ENCODE measurements around the gene MCM3.

Gene MCM3

DNA sequence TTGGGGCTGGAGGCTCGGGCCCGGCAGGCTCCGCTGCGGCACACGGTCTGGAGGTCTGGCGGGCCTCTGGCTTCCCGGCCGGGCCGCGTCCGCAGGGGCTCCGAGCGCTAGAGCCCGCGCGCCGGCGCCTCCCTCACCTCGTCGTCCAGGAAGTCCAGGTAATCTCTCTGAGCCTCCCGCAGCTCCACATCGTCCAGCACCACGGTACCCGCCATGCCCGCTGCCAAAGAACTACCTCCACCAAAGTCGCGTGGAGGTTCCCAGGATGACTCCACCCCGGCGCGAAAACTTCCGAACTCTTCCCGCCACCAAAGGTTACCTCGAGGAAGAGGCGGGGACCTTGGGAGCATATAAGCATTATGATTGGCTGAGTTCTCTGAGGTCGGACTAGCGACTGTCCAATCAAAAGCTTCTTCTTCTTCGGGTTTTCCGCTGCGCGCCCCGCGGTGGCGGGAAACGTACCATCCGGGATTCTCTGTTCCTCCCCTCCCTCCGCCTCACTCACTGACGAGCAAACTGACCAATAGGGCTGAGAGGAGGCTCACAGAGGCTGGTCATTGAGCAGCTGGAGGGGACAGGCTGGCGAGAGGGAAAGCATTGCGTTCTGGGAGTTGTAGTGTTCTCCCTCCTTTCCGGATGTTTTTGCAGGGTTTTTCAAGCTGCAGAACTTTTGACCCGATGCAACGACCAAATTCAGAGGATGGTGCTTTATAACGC is at the start of gene MCM3:
TSS of gene MCM3 (minus strand) at position 283 of the 717 bp plus-strand sequence. CDS start at position 215, 68 bp downstream.
- peak; percentile 87 to 94 for DNase-seq (ENCODE audit: low read depth in 2 of 2)

DNA sequence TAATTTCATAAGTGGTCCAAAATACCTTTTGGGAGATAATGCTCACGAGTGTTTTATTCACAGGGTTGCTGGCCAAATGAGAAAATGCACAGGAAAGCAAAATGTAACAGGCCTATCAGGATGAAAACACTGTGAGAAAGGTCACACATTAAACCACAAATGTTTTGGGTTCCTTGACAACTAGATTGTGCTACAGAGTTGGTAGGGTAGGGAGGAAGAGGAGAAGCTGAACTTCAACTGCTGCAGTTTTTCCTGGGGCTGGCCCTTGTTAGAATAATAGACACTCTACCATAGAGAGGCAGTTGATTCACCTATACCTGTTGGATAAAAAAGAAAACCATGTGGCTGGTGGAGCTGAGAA is 49.3 kb upstream of the MCM3 start:
- no peak for DNase-seq (ENCODE audit: low read depth in 2 of 2)

DNA sequence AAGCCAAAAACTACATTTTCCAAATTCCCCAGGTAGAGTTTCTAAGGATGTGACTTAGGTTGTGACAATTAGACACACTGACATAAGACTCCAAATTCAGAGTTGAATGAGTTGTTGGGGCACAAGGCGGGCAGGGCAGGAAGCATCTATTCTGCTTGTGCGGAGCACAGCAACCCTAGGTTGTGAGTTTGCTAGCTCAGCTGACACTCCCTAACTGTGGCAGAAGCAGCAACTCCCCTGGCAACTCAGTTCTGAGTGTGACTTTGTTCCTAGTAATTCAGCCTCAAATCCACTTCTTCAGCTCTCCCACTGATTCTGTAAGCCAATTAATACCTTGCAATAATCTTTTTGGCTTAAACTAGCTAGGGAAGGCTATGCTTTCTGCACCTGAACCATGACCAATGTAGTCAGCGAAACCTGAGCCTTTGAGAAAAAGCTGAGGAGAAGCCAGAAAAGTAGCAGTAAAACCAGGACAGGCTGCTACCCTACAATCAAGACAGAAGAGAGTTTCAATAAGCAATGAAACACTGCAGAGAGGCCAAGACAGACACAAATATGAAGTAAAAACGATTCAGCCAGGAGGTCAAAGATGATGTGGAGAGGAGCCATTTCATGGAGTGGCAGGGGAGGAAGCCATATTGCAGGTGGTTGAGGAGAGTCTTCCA is 47.4 kb upstream of the MCM3 start:
- DNase-seq (ENCODE audit: low read depth in 2 of 2): no peak

DNA sequence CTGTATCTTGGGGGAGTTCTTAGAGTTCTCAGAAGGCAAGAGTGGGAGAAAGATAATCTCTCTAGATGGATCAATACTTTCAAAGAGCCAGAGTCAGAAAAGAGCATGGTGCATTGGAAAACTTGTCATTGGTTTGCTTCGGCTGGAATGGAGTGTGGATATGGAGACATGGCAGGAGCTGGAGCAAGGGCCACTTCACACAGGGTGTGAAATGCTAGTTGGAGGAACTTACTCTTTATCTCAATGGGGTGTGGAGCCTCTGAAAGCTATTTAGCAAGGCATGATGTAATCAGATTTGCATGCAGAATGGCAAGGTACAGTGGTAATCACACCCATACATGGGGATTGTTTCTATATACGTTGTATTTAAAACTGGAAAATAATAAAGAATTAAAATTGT is 45.9 kb upstream of the MCM3 start:
- no peak for DNase-seq (ENCODE audit: low read depth in 2 of 2)

DNA sequence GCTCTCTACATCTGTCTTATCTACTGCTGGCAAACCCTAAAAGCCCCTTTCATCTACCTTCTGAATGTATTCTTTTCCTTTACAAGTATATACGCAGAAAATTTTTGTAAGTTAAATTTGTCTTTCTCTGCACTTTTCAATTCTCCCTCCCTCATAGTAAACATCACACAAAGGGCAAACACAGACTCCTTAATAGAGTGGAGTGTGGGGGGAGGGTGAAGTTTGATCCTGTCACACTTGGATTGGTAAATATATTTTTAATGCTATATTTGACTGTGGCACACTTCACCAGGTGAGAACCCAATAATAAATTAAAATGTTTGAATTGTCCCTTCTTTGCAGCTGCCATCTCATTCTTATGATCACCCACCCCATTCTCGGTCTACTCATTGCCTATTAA is 44.2 kb upstream of the MCM3 start:
- DNase-seq (ENCODE audit: low read depth in 2 of 2): no peak

DNA sequence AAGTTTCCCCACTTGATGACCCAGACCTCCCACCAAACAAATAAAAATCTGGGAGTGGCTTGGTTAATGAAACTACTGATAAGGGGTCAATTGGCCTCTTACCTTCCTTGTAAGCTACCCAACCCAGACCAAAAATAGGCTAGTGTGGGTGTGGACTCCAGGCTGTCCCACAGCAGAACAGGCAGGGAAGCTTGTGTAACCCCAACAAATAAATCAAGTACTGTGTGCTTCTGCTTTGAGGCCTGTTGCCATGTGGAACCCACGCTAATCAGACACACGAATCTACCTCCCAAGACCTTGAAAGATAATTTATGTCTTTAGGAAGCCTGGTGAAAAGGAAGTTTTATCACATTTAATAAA is 43.7 kb upstream of the MCM3 start:
- DNase-seq (ENCODE audit: low read depth in 2 of 2): no peak

DNA sequence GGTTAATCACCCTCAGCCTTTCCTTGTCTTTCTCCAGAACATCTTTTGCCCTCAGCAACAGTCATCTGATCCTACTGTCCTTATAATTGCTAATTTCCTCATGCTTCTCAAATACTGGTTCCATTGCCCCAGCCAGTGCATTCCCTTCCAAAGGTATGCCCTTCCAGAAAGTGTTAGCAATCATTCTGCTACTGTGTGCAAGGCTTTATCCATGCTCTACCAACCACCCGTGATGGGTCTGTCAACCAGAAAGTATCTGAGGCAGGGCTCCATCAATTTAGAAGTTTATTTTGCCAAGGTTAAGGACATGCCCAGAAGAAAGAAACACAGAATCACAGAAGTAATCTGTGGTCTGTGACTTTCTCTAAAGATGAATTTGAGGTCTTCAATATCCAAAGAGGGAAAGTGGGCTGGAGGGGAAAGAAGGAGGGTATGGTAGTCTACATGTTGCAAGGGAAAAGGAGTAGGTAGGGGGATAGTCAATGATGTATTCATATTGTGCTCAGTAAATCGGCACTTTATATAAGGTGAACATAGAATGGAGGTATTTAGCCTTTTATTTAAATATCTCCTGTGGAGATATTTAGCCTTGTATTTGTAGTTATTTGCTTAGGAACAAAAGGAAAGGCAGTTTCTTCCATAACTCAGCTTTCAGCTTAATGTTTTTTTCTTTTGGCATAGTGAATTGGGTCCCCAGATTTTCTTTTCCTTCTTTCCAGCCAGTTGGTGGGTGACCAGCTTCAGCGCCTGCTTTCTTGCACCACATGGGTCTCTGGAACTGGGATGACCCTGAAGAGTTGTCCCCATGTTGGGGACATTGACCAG is 42.2 kb upstream of the MCM3 start:
- no peak for DNase-seq (ENCODE audit: low read depth in 2 of 2)

DNA sequence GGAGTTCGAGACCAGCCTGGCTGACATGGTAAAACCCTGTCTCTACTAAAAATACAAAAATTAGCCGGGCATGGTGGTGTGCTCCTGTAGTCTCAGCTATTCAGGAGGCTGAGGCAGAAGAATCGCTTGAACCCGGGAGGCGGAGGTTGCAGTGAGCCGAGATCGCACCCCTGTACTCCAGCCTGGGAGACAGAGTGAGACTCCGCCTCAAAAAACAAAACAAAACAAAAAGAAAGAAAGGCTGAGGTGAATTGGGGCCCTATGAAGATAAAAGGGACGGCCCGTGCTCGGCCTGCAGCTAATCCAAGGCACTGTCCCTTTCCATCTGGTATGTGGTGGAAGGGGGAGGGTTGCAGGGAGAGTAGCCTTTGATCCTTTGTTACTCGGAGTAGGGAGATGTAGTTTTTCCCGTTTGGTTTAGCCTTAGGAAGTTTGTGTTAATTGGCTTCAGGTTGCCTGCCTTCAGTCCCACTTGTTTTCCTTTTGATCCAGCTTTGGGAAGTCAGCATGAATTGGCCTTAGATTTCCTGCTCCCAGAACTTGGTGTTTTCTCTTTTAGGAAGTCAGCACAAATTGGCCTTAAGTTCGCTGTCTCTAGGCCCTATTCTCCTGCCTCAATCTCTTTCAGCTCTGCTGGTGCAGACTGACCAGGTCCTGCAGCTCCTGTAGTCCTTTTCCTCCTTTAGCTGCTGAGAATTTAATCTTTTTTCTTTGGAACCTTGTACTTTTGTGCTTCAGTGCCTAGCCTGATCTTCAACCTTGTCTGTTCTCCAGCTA is 41.3 kb upstream of the MCM3 start:
- DNase-seq (ENCODE audit: low read depth in 2 of 2): no peak

DNA sequence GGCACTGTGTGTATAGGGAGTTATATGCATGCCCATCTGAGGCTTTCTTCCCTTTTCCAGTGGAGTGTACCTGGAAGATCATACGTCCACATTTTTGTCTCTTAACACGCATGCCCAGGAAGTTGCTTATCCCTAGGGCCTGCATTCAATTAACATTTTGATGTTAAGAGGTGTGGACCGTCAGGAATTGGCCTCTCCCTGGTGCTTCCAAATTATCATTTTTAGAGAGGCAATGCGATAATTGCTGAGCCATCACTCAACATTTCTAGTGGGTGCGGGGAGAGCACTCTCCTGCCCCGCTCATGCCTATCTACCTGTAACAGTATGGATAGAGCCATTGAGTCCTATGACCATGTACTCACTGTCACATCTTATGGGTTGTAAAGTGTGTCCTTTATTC is 39.6 kb upstream of the MCM3 start:
- no peak for DNase-seq (ENCODE audit: low read depth in 2 of 2)

DNA sequence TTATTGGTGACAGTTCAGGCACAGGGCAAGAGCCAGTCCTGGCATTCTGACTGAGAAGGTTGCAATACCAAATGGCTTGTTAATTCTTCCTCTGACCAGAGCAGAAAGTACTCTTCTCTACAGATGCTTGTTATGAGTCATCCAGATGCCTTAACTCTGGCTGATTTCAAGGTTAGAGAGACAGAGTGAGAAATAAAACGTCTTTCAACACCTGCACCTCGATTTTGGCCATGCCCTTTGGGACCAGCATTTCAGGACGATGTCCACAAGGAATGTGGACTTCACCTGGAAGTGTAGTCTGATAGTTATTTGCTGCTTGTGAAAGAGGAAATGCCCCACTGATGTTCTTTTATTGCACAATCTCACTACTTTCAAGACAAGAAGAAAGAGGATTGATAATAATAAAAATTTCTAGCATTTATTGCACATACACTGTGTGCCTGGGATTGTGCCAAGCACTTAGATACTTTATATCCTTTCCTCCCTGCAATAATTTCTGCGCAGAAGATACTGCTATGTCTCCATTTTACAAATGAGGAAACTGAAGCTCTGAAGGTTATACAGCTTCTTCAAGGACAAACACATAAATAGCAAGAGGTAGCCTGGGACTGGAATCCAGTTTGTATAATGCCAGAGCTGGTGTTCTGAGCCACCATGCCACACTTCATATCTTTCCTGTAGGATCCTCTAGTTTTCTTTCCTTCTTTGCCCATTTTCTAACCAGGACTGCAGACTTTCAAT is 33.5 kb upstream of the MCM3 start:
- DNase-seq (ENCODE audit: low read depth in 2 of 2): no peak

DNA sequence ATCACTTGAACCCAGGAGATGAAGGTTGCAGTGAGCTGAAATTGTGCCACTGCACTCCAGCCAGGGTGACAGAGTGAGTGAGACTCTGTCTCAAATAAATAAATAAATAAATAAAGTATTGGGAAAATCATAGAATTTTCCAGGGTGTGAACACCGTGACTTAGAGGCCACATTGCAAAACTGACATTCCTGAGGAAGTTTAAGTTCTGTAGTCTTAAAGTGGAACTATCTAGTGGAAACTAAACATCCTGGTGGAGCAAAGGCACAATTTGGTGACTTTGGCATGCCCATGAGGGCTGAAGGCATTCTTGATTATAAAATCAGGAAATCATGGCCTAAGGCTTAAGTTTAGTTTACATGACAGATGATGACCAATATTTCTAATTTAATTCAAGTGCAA is 32.7 kb upstream of the MCM3 start:
- DNase-seq (ENCODE audit: low read depth in 2 of 2): no peak

DNA sequence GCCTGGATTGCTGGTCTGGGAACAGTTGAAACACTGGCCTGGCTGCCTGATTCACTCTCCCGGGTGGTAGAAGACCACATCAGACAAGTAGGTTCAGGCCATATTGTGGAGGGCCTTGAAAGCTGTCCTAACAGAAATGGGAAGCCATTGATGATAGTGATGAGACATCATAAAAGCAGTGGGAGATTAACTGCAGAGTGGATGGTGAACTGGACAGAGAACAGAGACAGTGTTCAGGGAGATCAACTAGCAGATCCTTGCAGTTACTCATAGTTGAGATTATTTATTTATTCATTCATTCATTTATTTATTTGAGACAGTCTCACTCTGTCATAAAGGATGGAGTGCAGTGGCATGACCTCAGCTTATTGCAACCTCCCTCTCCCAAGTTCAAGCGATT is 30.2 kb upstream of the MCM3 start:
- DNase-seq (ENCODE audit: low read depth in 2 of 2): no peak

DNA sequence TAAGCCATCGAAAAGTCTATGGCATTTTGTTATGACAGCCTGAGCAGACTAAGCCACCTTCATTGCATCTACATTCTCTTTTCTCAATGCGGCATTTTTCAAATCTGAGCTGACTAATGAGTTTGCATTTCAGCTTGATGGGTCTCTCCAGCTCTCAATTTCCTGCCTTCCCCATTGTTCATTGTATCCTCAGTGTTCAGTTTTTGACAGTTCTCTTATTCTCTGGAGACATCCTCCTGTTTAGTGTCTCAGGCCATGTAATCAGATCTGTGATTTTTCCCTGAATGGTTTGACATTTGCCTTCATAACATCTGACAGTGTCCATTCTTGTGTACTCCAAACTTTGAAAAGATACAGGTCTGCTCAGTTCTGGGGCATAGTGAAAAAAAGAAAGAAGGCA is 27.9 kb upstream of the MCM3 start:
- DNase-seq (ENCODE audit: low read depth in 2 of 2): no peak

DNA sequence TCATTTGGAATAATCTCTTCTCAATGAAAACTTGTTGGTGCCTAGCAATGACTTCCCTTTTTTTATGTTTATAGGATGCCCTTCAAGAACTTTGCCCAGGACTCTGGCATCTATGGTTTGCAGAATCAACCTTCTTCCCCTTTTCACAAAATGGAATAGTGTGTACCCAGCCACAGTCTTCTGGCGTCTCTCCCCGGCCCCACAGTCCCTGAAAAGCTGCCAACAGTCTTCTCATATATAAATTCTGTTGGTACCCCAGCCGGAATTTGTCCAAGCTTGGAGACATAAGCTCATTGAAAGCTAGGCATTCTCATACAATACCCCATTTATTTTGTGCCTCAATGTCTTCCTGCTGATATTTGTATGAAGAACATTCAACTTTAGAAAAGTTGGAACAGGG is 26.4 kb upstream of the MCM3 start:
- DNase-seq (ENCODE audit: low read depth in 2 of 2): no peak

DNA sequence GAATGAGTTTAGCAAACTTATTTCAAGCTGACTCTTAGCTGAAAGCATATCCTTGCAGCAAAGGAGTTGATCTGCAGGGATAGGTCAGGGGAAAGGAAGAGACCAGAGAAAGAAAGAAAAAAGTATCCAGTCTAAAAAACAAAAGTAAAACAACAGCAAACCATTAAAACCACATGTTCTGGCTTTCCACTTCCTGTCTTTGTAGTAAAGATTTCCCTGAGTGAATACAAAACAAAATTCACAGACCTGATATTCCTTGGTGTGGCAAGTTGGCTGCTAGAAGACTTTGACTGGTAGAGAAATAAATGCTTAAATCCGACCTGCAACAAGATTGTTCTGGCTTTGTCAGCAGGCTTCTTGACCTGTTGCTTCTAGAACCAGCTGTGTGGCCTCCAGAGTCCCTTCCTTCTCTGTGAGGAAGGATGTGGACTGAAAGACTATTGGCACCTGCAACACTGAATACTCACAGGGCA is 23.4 kb upstream of the MCM3 start:
- no peak for DNase-seq (ENCODE audit: low read depth in 2 of 2)

DNA sequence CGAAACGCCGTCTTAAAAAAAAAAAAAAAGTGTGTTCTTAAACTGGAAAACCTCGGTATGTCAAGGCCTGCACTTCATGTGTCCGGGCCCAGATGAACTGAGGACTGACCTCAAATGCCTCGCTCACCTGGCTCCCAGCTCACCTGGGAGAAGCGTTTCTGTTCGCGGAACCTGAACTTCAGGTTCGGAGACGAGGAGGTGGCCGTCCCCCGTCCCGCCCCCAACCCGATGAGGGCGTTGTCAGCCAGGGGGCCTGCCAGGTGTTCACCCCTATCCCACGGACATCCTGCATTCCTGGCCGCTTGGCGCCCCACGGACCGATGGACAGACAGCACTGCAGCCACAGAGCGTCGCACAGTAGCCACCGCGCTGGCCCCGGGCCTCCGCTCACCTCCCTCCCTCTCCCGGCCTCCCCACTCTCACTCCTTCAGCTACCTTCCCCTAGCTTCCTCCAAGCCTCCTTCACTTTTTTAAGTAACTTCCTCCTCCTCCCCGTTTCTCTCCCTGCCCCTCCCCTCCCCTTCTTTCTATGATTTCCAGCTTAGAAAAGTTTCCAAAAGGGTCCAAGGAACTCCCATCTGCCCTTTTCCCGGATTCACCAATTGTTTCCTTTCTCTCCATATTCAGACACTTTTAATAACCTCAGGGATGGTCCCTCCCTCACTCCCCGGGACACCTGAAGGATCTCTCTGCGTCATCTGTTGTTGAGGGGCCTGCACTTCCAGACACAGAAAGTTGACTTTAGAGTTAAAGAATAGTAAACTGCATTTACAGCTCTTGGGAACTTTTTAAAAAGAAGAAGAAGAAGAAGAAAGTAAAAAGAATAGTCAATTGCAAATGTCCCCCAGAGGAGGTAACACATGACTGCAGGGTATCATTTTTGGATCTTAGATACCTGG is 22.7 kb upstream of the MCM3 start:
- DNase-seq (ENCODE audit: low read depth in 2 of 2): no peak

DNA sequence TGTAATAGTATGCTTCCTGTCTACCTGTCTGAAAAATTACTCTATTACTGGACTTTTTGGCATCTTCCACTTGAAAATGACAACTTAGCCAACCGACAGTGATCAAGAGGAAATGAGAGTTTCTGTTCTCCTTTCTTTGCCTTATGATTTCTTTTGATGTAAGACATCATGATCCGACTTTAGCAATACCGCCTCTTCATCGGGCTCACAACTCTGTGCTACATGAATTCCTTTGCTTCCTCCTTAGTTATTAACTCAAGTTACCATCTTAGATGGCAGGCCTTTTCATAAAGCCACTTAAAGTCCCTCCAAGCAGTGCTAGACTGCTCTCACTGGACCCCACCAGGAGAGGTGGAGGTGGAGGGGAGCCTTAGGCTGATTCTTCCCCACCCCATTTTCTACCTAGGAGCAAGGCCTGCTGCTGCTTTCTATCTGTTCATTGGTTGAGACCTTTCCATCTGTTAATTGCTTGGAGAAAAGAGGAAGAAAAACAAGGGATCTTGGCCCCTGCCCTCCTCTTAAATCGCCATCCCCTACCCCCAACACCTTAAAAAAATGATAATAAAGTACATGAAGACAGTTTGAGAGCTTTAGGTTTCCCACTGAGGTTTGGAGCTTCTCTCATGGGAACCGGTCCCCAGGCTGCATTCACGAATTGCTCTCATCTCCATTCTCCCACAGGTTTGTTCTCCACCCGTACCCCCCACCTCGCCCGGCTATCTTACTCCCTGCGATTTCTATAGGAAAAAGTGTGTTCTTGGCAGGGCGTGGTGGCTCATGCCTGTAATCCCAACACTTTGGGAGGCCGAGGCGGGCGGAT is 21.6 kb upstream of the MCM3 start:
- no peak for DNase-seq (ENCODE audit: low read depth in 2 of 2)

DNA sequence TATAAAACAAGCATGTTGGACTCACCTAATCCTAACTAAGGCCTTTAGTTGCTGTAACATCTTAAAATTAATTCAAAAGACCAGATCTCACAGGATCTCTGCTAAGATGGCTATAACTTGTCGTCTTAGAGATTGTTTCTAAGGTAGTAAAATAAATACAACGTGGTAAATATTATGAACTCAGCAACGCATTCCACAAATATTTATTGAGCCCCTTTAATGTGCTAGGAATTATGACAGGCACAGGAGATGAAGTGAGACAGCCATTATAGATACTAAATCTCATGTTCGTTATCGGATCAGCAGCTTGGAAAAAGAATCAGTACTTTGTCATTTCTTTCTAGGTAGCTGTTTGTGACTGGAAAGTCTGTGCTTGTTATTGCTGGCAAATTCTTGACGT is 20.9 kb upstream of the MCM3 start:
- no peak for DNase-seq (ENCODE audit: low read depth in 2 of 2)

DNA sequence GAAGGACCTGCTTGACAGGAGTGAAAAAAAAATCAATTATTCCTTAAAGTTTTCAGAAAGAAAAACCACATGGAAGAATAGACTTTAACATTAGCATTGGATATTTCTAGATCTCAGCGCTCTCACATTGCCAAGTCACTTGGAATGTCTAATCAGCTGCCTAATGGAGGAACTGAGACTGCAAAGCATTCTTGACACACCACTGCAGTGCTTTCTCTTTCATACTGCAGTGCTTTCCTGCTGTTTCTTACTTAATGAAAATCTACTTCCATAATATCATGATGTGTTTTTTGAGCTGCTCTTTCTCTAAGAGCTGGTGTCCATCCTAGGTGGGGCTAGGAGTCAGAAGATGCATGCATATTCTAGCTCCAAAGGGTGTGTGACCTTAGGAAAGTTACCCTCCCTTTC is 20.4 kb upstream of the MCM3 start:
- no peak for DNase-seq (ENCODE audit: low read depth in 2 of 2)
